Measurements from ENCODE around the gene TRAPPC12. TPM values are rescaled to one million over a fixed set of nuclear protein-coding genes. Genes with fewer than 3 reads are reported as not detected.
"Not testable (repeated sequence)": the region's sequence is repeated elsewhere in the genome, so short reads cannot be mapped to it uniquely, and the experiment has no call there.

The TRAPPC12 gene
- 49.8 and 62.6 TPM in 2 replicates for total RNA-seq
- polyA plus RNA-seq (2012): 75.7 TPM

GRCh38 chr2:3379647-3380534, at the start of gene TRAPPC12:
TSS of gene TRAPPC12 (plus strand) at chr2:3379694. CDS start at chr2:3387624, 7,930 bp downstream.
- DNase-seq (ENCODE audit: low read depth): peak; percentile 90

GRCh38 chr2:3332133-3332532, 47.4 kb upstream of the TRAPPC12 start:
- DNase-seq (ENCODE audit: low read depth): no peak

DNA sequence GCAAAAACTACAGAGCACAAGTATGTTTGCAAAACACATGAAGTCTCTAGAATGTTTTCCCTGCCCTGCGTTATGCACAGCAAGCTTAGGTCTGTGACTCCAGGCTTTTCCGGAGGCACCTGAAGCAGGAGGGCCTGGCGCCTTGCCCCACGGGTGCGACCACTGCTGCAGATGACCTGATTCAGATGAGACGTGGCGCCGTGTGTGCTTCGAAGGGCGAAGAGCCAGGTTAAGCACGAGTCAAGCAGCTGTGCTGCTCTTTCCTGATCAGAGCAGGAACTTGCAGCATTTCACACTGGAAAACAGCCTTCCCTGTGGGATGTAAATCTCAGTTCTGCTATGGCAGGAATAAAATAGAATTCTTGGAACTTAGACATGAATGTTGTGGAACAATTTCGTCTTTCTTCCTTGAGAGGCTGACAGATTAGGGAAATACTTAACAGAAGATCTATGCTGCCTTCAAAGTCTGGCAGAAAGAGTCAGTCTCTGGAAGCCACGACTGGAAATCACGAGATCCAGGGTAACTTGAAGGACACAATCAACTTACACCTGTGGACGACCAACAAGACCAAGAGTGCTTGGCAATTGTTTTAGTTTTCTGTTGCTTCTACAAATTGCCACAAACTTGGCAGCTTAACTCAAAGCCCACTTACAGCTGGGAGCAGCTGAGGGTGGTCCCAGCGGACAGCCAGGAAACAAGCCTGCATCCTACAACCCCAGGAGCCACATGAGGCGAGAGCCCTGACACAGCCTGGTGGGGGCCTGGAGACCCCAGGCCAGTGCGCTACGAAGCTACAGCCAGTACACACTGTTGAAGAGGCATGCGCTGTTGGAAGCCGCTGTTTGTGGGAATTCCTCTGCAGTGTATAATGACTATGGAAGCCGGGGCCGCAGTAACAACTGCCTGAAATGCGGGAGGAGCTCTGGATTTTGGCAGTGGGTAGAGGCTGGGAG, 44.8 kb upstream of the TRAPPC12 start:
- no peak for DNase-seq (ENCODE audit: low read depth)

DNA sequence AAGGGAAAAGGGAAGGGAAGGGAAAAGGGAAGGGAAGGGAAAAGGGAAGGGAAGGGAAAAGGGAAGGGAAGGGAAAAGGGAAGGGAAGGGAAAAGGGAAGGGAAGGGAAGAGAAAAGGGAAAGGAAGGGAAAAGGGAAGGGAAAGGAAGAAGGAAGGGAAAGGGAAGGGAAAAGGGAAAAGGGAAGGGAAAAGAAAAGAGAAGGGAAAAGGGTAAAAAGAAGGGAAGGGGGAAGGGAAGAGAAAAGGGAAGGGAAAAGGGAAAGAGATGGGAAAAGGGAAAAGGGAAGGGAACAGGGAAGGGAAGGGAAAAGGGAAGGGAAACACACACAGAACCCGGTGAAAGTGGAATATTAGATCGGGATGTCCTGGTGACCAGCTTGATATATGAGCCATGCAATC, 42.6 kb upstream of the TRAPPC12 start:
- DNase-seq (ENCODE audit: low read depth): no peak

- peak; percentile 15 for DNase-seq (ENCODE audit: low read depth)
Measured at GRCh38 chr2:3338340-3338739, 41.2 kb upstream of the TRAPPC12 start.

DNA sequence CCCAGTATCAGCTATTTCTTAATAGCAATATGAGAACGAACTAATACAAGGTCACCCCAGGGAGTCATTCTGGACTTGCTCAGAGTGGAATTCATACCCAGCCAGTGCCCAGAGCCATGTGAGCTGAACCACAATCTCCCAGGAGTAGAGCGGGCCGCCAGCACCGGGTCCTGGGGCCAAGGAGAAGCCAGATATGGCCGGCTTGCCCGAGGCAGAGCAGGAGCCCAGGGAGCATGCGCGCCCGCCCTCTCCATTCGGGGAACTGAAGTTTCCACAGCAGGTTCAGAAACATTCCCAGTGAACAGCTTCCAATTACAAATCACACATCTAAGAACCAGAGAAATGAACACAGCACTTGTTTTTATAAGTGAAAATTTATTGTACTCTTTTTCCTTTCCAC, 39.4 kb upstream of the TRAPPC12 start:
- no peak for DNase-seq (ENCODE audit: low read depth)

DNA sequence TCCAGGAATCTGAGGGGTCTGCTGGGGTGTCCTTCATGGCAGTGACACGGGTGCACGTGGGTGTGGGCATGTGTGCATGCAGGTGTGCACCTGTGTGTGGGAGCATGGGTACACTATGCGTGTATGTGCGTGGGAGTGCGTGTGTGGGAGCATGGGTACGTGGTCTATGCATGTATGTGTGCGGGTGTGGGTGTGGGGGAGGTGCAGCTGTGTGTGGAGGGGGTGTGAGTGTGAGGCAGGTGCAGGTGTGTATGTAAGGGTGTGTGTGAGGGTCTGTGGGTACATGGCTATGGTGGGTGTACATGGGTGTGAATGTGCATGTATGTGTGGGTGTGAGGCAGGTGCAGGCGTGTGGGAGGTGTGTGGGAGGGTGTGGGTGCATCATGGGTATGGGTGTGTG, 38.2 kb upstream of the TRAPPC12 start:
- no peak for DNase-seq (ENCODE audit: low read depth)

DNA sequence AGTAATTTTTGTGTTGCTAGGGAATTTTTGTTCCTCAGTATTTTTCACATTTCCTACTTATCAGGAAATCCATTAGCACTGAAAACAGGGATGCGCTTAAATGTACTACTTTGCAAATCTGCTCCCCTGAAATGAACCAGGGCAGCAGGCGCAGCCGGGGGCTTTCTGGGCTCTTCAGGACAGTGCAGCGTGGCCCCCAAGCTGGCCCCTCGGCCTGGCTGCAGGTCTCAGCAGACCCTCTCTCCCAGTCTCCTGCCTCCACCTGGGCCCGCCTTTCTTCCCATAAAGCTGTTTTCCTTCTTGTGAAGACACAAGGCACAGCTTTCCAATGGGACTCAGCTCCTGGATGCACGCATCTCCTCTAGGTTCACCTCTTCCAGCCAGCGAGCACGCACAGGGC, 37.2 kb upstream of the TRAPPC12 start:
- DNase-seq (ENCODE audit: low read depth): no peak

GRCh38 chr2:3343012-3343411, 36.5 kb upstream of the TRAPPC12 start:
- DNase-seq (ENCODE audit: low read depth): no peak

- peak; percentile 89 for DNase-seq (ENCODE audit: low read depth)
Measured at GRCh38 chr2:3344897-3345296, 34.6 kb upstream of the TRAPPC12 start.

- DNase-seq (ENCODE audit: low read depth): no peak
Measured at GRCh38 chr2:3345621-3346020, 33.9 kb upstream of the TRAPPC12 start.

GRCh38 chr2:3348767-3349166, 30.7 kb upstream of the TRAPPC12 start:
- no peak for DNase-seq (ENCODE audit: low read depth)

DNA sequence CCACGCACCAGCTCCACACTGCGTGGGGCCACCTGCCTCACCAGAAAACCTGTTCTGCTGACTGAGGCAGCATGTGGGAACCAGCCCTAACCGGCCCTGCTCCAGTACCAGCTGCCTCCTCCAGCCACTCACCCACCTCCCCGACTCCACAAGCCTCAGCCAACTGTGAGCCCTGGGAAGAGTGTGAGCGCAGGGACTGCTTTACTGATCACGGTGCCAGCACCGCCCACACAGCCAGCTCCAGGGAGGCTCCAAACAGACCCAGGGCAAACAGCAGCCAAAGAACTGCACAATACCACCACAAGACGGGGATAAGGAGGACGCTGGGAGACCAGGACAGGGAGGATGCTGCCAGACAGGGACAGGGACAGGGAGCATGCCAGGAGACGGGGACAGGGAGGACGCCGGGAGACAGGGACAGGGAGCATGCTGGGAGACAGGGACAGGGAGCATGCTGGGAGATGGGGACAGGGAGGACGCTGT, 30.2 kb upstream of the TRAPPC12 start:
- peak; percentile 61 for DNase-seq (ENCODE audit: low read depth)

GRCh38 chr2:3354986-3355385, 24.5 kb upstream of the TRAPPC12 start:
- no peak for DNase-seq (ENCODE audit: low read depth)

GRCh38 chr2:3355951-3356569, 23.4 kb upstream of the TRAPPC12 start:
- no peak for DNase-seq (ENCODE audit: low read depth)

GRCh38 chr2:3356799-3357198, 22.7 kb upstream of the TRAPPC12 start:
- DNase-seq (ENCODE audit: low read depth): no peak

DNA sequence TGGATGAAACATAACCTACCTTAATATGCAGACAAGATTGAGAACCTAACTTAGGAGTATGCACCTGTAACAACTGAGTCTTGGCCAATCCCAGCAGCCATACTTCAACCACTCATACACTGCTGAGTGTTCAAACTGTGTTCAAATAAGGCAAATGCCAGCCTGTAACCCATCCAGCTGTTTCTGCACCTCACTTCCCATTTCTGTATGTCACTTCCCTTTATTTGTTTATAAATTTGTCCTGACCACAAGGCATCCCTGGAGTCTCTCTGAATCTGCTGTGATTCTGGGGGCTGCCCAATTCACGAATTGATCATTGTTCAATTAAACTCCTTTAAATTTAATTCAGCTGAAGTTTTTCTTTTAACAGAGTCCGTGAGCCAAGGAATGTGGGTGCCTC, 22.0 kb upstream of the TRAPPC12 start:
- DNase-seq (ENCODE audit: low read depth): not testable (repeated sequence)

DNA sequence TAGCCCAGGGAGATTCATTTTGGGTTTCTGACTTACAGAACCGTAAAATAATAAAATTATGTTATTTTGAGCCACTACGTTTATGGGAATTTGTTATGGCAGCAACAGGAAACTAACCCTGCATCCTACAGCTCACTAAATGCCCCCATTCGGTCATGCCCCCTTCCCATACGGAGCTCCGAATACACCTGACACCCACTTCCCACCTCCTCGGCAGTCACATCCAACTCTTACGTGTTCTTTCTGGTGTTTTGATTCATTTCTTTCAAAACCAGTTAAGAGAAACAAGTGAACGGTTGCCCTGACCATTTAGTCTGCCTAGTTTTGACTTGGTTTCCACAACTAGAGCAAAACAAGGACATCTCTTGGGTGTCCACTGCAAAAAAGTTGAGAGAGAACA, 21.6 kb upstream of the TRAPPC12 start:
- DNase-seq (ENCODE audit: low read depth): no peak

DNA sequence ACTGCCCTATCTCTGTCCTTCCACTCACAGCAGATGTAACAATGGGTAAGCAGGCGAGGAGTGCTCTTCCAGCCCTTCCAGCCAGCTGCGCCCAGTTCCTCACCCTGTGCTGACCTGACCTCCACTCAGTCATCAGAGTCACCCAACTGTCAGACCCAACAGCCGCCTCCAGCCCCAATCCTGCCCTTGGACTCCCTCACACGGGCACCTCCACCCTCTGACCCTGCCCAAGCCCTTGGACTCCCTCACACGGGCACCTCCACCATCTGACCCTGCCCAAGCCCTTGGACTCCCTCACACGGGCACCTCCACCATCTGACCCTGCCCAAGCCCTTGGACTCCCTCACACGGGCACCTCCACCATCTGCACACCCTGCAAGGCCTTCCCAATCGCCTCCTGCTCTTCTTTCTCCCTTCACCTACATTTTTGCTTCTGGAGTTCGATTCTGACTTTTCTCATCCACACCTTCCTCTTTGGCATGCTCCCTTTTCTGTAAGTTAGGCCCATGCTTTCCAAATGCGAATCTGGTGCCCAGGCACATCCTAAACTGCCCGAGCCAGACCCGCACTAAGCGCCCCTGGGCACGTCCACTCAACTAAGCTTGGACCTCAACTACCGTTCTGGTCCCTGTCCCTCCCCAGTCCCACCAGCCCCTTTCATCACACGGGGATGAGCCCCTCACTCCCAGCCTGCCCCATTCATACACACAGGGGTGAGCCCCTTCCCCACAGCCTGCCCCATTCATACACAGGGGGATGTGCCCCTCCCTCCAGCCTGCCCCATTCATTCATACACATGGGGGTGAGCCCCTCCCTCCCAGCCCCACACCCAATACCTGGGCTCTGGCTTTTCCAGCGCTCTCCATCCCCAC, 17.7 kb upstream of the TRAPPC12 start:
- DNase-seq (ENCODE audit: low read depth): peak; percentile 34

GRCh38 chr2:3365219-3365618, 14.3 kb upstream of the TRAPPC12 start:
- no peak for DNase-seq (ENCODE audit: low read depth)
